HEK293 (cell line): ENCODE data around the gene SOCS7.

ENCODE experiments used
- CTCF ChIA-PET: fragments of 350-600 bp; formaldehyde crosslinking; extraction: SDS; loops from one replicate; lab custom pipeline; 2021; ENCODE audit warnings: antibody characterized with exemption; lab: Yijun Ruan, JAX
- POLR2A ChIA-PET: fragments of 300-600 bp; formaldehyde crosslinking; extraction: SDS; loops from one replicate; lab custom pipeline; 2020; ENCODE audit warnings: antibody characterized with exemption, inconsistent platforms; lab: Yijun Ruan, JAX
- H3K27ac ChIP-seq: fragments of 200-500 bp; sonication (Bioruptor generic); 2 replicates; pipeline ENCODE4 v1.5.1; 2014; ENCODE audit warnings: low read depth, low read length, control low read depth, inconsistent platforms; ENCODE audit errors: extremely low read depth
- H3K36me3 ChIP-seq, 2 experiments: fragments of 200-500 bp in 1 of 2; sonication (Bioruptor generic) in 1 of 2; 1 replicate in 1 of 2; 2 replicates in 1 of 2; pipeline ENCODE4 v1.5.1; 2014 to 2017; ENCODE audit warnings: inconsistent platforms in 2 of 2, low read length in 2 of 2; ENCODE audit not compliant: control insufficient read depth in 2 of 2, insufficient read depth in 1 of 2
- H3K4me1 ChIP-seq: fragments of 200-500 bp; sonication (Bioruptor generic); 2 replicates; pipeline ENCODE4 v1.5.1; 2014; ENCODE audit warnings: mild to moderate bottlenecking, low read length, inconsistent platforms; ENCODE audit not compliant: control insufficient read depth, insufficient read depth
- H3K4me3 ChIP-seq: 2 replicates; pipeline ENCODE4 v1.5.1; 2011; ENCODE audit warnings: low read depth, mild to moderate bottlenecking, control low read depth, low read length, moderate library complexity
- H3K9me3 ChIP-seq: fragments of 200-500 bp; sonication (Bioruptor generic); 2 replicates; pipeline ENCODE4 v1.5.1; 2014; ENCODE audit warnings: low read depth, low read length, inconsistent platforms; ENCODE audit not compliant: control insufficient read depth, insufficient read depth
- IKZF3 ChIP-seq: fragments of 450-650 bp; IDR thresholded peaks from 2 replicates; pipeline ENCODE4 v1.5.0; 2018; ENCODE audit warnings: missing biosample characterization, mild to moderate bottlenecking, missing genetic modification characterization, moderate library complexity
- KLF16 ChIP-seq: fragments of 450-650 bp; formaldehyde crosslinking; IDR thresholded peaks from 2 replicates; pipeline ENCODE4 v1.5.1; 2017; ENCODE audit warnings: missing biosample characterization, missing genetic modification characterization
- MZF1 ChIP-seq: fragments of 450-650 bp; formaldehyde crosslinking; IDR thresholded peaks from 2 replicates; pipeline ENCODE4 v1.5.1; 2017; ENCODE audit warnings: missing biosample characterization, missing genetic modification characterization, borderline replicate concordance
- PBX3 ChIP-seq: sonication (generic); formaldehyde crosslinking; IDR thresholded peaks from 2 replicates; pipeline ENCODE4 v1.8.1; 2022; ENCODE audit warnings: mild to moderate bottlenecking, moderate library complexity, missing genetic modification reagents
- SCRT2 ChIP-seq: fragments of 450-650 bp; formaldehyde crosslinking; IDR thresholded peaks from 2 replicates; pipeline ENCODE4 v1.5.1; 2016; ENCODE audit warnings: missing biosample characterization, missing genetic modification characterization
- SETDB1 ChIP-seq: IDR thresholded peaks from one replicate; pipeline ENCODE4 v1.6.1; 2017; ENCODE audit warnings: mild to moderate bottlenecking, low read length, moderate library complexity, mixed read lengths; ENCODE audit not compliant: insufficient read length
- SP7 ChIP-seq: fragments of 450-650 bp; formaldehyde crosslinking; IDR thresholded peaks from 2 replicates; pipeline ENCODE4 v1.5.1; 2016; ENCODE audit warnings: missing biosample characterization, missing genetic modification characterization
- ZBTB17 ChIP-seq: fragments of 450-650 bp; formaldehyde crosslinking; IDR thresholded peaks from 2 replicates; pipeline ENCODE4 v1.5.1; 2016; ENCODE audit warnings: missing biosample characterization, missing genetic modification characterization
- ZBTB48 ChIP-seq: fragments of 450-650 bp; formaldehyde crosslinking; IDR thresholded peaks from 2 replicates; pipeline ENCODE4 v1.5.1; 2016; ENCODE audit warnings: missing biosample characterization, missing genetic modification characterization
- ZFP3 ChIP-seq: fragments of 450-650 bp; formaldehyde crosslinking; IDR thresholded peaks from 2 replicates; pipeline ENCODE4 v1.5.1; 2016; ENCODE audit warnings: low read depth, missing biosample characterization, missing genetic modification characterization
- ZFP41 ChIP-seq: fragments of 450-650 bp; formaldehyde crosslinking; IDR thresholded peaks from 2 replicates; pipeline ENCODE4 v1.5.1; 2016; ENCODE audit warnings: missing biosample characterization, missing genetic modification characterization, borderline replicate concordance
- ZNF146 ChIP-seq: fragments of 450-650 bp; formaldehyde crosslinking; IDR thresholded peaks from 2 replicates; pipeline ENCODE4 v1.5.1; 2016; ENCODE audit warnings: missing biosample characterization, missing genetic modification characterization
- ZNF175 ChIP-seq: fragments of 450-650 bp; formaldehyde crosslinking; IDR thresholded peaks from 2 replicates; pipeline ENCODE4 v1.5.1; 2016; ENCODE audit warnings: missing biosample characterization, missing genetic modification characterization
- ZNF184 ChIP-seq: fragments of 450-650 bp; IDR thresholded peaks from 2 replicates; pipeline ENCODE4 v1.5.1; 2018; ENCODE audit warnings: missing biosample characterization, mild to moderate bottlenecking, missing genetic modification characterization
- ZNF274 ChIP-seq, 2 experiments: fragments of 200-500 bp in 1 of 2; fragments of 450-650 bp in 1 of 2; sonication (Bioruptor generic) in 1 of 2; formaldehyde crosslinking in 1 of 2; IDR thresholded peaks; 2 replicates each; pipeline versions ENCODE4 v1.5.1 to v1.6.1; 2014 to 2016; ENCODE audit warnings: borderline replicate concordance in 1 of 2, inconsistent platforms in 1 of 2, low read length in 1 of 2, missing biosample characterization in 1 of 2, missing genetic modification characterization in 1 of 2
- ZNF394 ChIP-seq: fragments of 450-650 bp; formaldehyde crosslinking; IDR thresholded peaks from 2 replicates; pipeline ENCODE4 v1.5.1; 2016; ENCODE audit warnings: missing biosample characterization, missing genetic modification characterization, mild to moderate bottlenecking, moderate library complexity, borderline replicate concordance
- ZNF530 ChIP-seq: fragments of 450-650 bp; formaldehyde crosslinking; IDR thresholded peaks from 2 replicates; pipeline ENCODE4 v1.5.1; 2016; ENCODE audit warnings: low read depth, missing biosample characterization, missing genetic modification characterization
- ZNF544 ChIP-seq: fragments of 450-650 bp; formaldehyde crosslinking; IDR thresholded peaks from 2 replicates; pipeline ENCODE4 v1.5.0; 2017; ENCODE audit warnings: missing biosample characterization, missing genetic modification characterization
- ZNF585B ChIP-seq: fragments of 450-650 bp; formaldehyde crosslinking; IDR thresholded peaks from 2 replicates; pipeline ENCODE4 v1.5.1; 2016; ENCODE audit warnings: missing biosample characterization, missing genetic modification characterization
- ZNF654 ChIP-seq: fragments of 450-650 bp; formaldehyde crosslinking; IDR thresholded peaks from 2 replicates; pipeline ENCODE4 v1.5.1; 2016; ENCODE audit warnings: low read depth, missing biosample characterization, missing genetic modification characterization
- ZNF660 ChIP-seq: fragments of 450-650 bp; IDR thresholded peaks from 2 replicates; pipeline ENCODE4 v1.5.1; 2018; ENCODE audit warnings: missing biosample characterization, mild to moderate bottlenecking, missing genetic modification characterization
- ZNF692 ChIP-seq: fragments of 450-650 bp; formaldehyde crosslinking; IDR thresholded peaks from 2 replicates; pipeline ENCODE4 v1.5.1; 2016; ENCODE audit warnings: missing biosample characterization, missing genetic modification characterization
- ZNF701 ChIP-seq: fragments of 450-650 bp; formaldehyde crosslinking; IDR thresholded peaks from 2 replicates; pipeline ENCODE4 v1.5.1; 2016; ENCODE audit warnings: missing biosample characterization, missing genetic modification characterization
- ZNF768 ChIP-seq: fragments of 450-650 bp; formaldehyde crosslinking; IDR thresholded peaks from 2 replicates; pipeline ENCODE4 v1.5.1; 2018; ENCODE audit warnings: missing biosample characterization, mild to moderate bottlenecking, missing genetic modification characterization
- ZNF777 ChIP-seq: fragments of 450-650 bp; formaldehyde crosslinking; IDR thresholded peaks from 2 replicates; pipeline ENCODE4 v1.5.1; 2017; ENCODE audit warnings: missing biosample characterization, missing genetic modification characterization, borderline replicate concordance
- ZNF792 ChIP-seq: fragments of 450-650 bp; formaldehyde crosslinking; IDR thresholded peaks from 2 replicates; pipeline ENCODE4 v1.5.1; 2016; ENCODE audit warnings: missing biosample characterization, missing genetic modification characterization
- TF ChIP-seq, protein P1 (sequence below): fragments of 450-650 bp; formaldehyde crosslinking; IDR thresholded peaks from 2 replicates; pipeline ENCODE4 v1.5.1; 2017; ENCODE audit warnings: missing biosample characterization, mild to moderate bottlenecking, missing genetic modification characterization, moderate library complexity
- TF ChIP-seq, protein P2 (sequence below): fragments of 450-650 bp; formaldehyde crosslinking; IDR thresholded peaks from 2 replicates; pipeline ENCODE4 v1.5.1; 2016; ENCODE audit warnings: missing biosample characterization, missing genetic modification characterization

Gene SOCS7

GRCh38 chr17:38341035-38341721, 10.5 kb upstream of the SOCS7 start (continued):
- TF ChIP-seq, protein P1, sequence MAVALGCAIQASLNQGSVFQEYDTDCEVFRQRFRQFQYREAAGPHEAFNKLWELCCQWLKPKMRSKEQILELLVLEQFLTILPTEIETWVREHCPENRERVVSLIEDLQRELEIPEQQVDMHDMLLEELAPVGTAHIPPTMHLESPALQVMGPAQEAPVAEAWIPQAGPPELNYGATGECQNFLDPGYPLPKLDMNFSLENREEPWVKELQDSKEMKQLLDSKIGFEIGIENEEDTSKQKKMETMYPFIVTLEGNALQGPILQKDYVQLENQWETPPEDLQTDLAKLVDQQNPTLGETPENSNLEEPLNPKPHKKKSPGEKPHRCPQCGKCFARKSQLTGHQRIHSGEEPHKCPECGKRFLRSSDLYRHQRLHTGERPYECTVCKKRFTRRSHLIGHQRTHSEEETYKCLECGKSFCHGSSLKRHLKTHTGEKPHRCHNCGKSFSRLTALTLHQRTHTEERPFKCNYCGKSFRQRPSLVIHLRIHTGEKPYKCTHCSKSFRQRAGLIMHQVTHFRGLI (tag by site-specific recombination) = peak; percentile 90
- no peak for TF ChIP-seq ZNF792 (tag by site-specific recombination)
- no peak for TF ChIP-seq ZNF654
- TF ChIP-seq, protein P2, sequence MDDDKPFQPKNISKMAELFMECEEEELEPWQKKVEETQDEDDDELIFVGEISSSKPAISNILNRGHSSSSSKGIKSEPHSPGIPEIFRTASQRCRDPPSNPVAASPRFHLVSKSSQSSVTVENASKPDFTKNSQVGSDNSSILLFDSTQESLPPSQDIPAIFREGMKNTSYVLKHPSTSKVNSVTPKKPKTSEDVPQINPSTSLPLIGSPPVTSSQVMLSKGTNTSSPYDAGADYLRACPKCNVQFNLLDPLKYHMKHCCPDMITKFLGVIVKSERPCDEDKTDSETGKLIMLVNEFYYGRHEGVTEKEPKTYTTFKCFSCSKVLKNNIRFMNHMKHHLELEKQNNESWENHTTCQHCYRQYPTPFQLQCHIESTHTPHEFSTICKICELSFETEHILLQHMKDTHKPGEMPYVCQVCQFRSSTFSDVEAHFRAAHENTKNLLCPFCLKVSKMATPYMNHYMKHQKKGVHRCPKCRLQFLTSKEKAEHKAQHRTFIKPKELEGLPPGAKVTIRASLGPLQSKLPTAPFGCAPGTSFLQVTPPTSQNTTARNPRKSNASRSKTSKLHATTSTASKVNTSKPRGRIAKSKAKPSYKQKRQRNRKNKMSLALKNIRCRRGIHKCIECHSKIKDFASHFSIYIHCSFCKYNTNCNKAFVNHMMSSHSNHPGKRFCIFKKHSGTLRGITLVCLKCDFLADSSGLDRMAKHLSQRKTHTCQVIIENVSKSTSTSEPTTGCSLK (tag by site-specific recombination) = no peak
- TF ChIP-seq ZNF544 = peak; percentile 83; the same call in 1 of the 2 replicates
- TF ChIP-seq ZNF274 (IDR thresholded peaks at IDR 0.05; ENCODE audit: low read length) = no peak
- TF ChIP-seq ZNF274 (tag by site-specific recombination; IDR thresholded peaks at IDR 0.05; ENCODE audit: borderline replicate concordance) = no peak
- TF ChIP-seq SCRT2 (tag by site-specific recombination) = 0 out of 2 replicates have a peak, but pooled peaks have one; percentile 12
- TF ChIP-seq SETDB1 = no peak
- no peak for TF ChIP-seq KLF16 (tag by site-specific recombination)
- peak; percentile 87; the same call in 1 of the 2 replicates for TF ChIP-seq ZNF660
- TF ChIP-seq ZNF146 (tag by site-specific recombination) = no peak
- TF ChIP-seq ZBTB17 (tag by site-specific recombination) = peak; percentile 91
- TF ChIP-seq SP7 (tag by site-specific recombination) = peak; percentile 52; the same call in 1 of the 2 replicates
- 0 out of 2 replicates have a peak, but pooled peaks have one; percentile 68 for TF ChIP-seq ZNF184 (tag by site-specific recombination)
- TF ChIP-seq ZNF394 (tag by site-specific recombination) = peak; percentile 39; the same call in 1 of the 2 replicates
- TF ChIP-seq ZNF530 (tag by site-specific recombination) = no peak
- no peak for TF ChIP-seq ZFP41 (tag by site-specific recombination)
- peak; percentile 84 for TF ChIP-seq IKZF3 (tag by site-specific recombination)
- TF ChIP-seq ZNF768 (tag by site-specific recombination) = no peak
- TF ChIP-seq ZNF585B (tag by site-specific recombination) = no peak
- no peak for TF ChIP-seq ZNF701 (tag by site-specific recombination)

- ChIA-PET CTCF (interaction anchor here (0.6 to 9.5 kb wide), 4 partner anchors 7 to 323 kb away, joined by 6 to 186 read pairs (median 13); no protein-coding TSS in a partner anchor), POLR2A (interaction anchor here (1.0 kb wide), 1 partner anchor 9 kb away, joined by 4 read pairs; the partner anchor contains the start of gene SOCS7)
- Histone ChIP-seq H3K27ac (no peak overlapping the region), H3K4me3 (no peak overlapping the region), H3K9me3 (no peaks in the 10 kb centered on the region), H3K36me3 (no peaks in the 10 kb centered on the region), H3K4me1 (peaks cover 9% of the 10 kb centered on the region)
- no peak for TF ChIP-seq ZNF175
- TF ChIP-seq ZNF777 (tag by site-specific recombination) = no peak
- no peak for TF ChIP-seq PBX3 (CRISPR knock-in tag)
- TF ChIP-seq ZBTB48 (tag by site-specific recombination) = no peak
- TF ChIP-seq MZF1 = no peak
- no peak for TF ChIP-seq ZFP3
- TF ChIP-seq ZNF692 (tag by site-specific recombination) = no peak
These were observed 8.6 kb upstream of the SOCS7 start for GRCh38 chr17:38342886-38343607.
